Measurements from ENCODE around the gene NUDT8. TPM values are rescaled to one million over a fixed set of nuclear protein-coding genes. Genes with fewer than 3 reads are reported as not detected.
A peak's percentile ranks its signal among the peaks of the same experiment; 100 is the strongest.
"Not testable (repeated sequence)": the region's sequence is repeated elsewhere in the genome, so short reads cannot be mapped to it uniquely, and the experiment has no call there.

Gene NUDT8
- total RNA-seq, 1 donor from 2014 or later = 6.2 TPM

- Mint-ChIP-seq H3K4me1 (peaks cover 11% of the 10 kb centered on the region), H3K9me3 (no peaks in the 10 kb centered on the region), H3K4me3 (no peak overlapping the region), H3K27ac (no peak overlapping the region), H3K27me3 (ENCODE audit: low read depth) (no peaks in the 10 kb centered on the region), H3K36me3 (peaks cover 14% of the 10 kb centered on the region)
- TF ChIP-seq, protein P1, sequence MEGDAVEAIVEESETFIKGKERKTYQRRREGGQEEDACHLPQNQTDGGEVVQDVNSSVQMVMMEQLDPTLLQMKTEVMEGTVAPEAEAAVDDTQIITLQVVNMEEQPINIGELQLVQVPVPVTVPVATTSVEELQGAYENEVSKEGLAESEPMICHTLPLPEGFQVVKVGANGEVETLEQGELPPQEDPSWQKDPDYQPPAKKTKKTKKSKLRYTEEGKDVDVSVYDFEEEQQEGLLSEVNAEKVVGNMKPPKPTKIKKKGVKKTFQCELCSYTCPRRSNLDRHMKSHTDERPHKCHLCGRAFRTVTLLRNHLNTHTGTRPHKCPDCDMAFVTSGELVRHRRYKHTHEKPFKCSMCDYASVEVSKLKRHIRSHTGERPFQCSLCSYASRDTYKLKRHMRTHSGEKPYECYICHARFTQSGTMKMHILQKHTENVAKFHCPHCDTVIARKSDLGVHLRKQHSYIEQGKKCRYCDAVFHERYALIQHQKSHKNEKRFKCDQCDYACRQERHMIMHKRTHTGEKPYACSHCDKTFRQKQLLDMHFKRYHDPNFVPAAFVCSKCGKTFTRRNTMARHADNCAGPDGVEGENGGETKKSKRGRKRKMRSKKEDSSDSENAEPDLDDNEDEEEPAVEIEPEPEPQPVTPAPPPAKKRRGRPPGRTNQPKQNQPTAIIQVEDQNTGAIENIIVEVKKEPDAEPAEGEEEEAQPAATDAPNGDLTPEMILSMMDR (IDR thresholded peaks at IDR 0.05; ENCODE audit: unreplicated experiment) = no peak
- DNase-seq (ENCODE audit: low spot score in 2 of 2, unreplicated experiment in 2 of 2) = no peak
Observed at GRCh38 chr11:67627441-67627811, 2.3 kb downstream of the NUDT8 start.

DNA sequence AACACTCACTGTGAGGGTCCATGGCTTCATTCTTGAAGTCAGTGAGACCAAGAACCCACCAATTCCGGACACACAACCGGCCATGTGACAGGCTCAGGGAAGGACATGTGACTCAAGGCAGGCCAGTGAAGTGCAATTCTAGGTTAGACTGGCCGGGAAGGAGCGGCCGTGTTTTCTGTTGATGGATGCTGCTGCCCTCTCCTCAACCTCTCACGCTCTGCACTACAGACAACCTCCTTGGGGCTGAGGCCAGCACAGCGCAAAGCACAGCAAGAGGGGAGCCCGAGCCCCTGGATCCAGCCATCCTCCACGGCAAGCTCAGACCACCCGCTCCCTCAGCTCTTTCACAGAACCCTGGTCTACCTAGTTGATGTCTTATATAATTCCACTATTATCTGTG lies 2.8 kb downstream of the NUDT8 start:
- Mint-ChIP-seq H3K9me3 (no peaks in the 10 kb centered on the region), H3K36me3 (peaks cover 14% of the 10 kb centered on the region), H3K27me3 (ENCODE audit: low read depth) (peaks cover under 1% of the 10 kb centered on the region), H3K4me1 (peaks cover 16% of the 10 kb centered on the region), H3K4me3 (no peak overlapping the region), H3K27ac (peak overlapping the region; percentile 0)
- DNase-seq (ENCODE audit: low spot score in 2 of 2, unreplicated experiment in 2 of 2) = no peak
- TF ChIP-seq, protein P1 (IDR thresholded peaks at IDR 0.05; ENCODE audit: unreplicated experiment) = no peak

- H3K27ac Mint-ChIP-seq; DNase-seq (ENCODE audit: low spot score in 2 of 2, unreplicated experiment in 2 of 2); H3K9me3 Mint-ChIP-seq; H3K4me3 Mint-ChIP-seq; H3K27me3 Mint-ChIP-seq (ENCODE audit: low read depth): not testable (repeated sequence)
- Mint-ChIP-seq H3K36me3 (peaks cover 14% of the 10 kb centered on the region), H3K4me1 (peaks cover 21% of the 10 kb centered on the region)
Observed at GRCh38 chr11:67626131-67626833, 3.5 kb downstream of the NUDT8 start.

GRCh38 chr11:67623795-67624194 lies 5.9 kb downstream of the NUDT8 start:
- H3K27ac Mint-ChIP-seq; DNase-seq (ENCODE audit: low spot score in 2 of 2, unreplicated experiment in 2 of 2); H3K4me3 Mint-ChIP-seq; H3K9me3 Mint-ChIP-seq; H3K27me3 Mint-ChIP-seq (ENCODE audit: low read depth): not testable (repeated sequence)
- peaks cover 28% of the 10 kb centered on the region for H3K4me1 Mint-ChIP-seq
- peaks cover 19% of the 10 kb centered on the region for H3K36me3 Mint-ChIP-seq

DNA sequence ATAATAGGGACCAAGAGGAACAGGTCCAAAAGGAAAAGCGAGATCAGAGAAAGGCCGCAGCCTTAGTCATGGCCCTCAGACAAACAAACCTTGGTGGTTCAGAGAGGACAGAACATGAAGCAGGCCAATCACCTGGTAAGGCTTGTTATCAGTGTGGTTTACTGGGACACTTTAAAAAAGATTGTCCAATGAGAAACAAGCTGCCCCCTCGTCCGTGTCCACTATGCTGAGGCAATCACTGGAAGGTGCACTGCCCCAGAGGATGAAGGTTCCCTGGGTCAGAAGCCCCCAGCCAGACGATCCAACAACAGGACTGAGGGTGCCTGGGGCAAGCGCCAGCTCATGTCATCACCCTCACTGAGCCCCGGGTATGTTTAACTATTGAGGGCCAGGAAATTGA lies 6.8 kb downstream of the NUDT8 start:
- H3K27ac Mint-ChIP-seq; DNase-seq (ENCODE audit: low spot score in 2 of 2, unreplicated experiment in 2 of 2); H3K4me3 Mint-ChIP-seq; H3K27me3 Mint-ChIP-seq (ENCODE audit: low read depth); H3K9me3 Mint-ChIP-seq: not testable (repeated sequence)
- H3K36me3 Mint-ChIP-seq = peaks cover 19% of the 10 kb centered on the region
- peaks cover 28% of the 10 kb centered on the region for H3K4me1 Mint-ChIP-seq

DNA sequence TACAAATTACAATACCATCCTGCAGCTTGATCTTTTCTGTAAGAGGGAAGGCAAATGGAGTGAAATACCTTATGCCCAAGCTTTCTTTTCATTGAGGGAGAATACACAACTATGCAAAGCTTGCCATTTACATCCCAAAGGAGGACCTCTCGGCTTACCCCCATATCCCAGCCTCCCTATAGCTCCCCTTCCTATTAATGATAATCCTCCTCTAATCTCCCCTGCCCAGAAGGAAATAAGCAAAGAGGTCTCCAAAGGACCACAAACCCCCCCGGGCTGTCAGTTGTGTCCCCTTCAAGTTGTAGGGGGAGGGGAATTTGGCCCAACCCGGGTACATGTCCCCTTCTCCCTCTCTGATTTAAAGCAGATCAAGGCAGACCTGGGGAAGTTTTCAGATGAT lies 7.8 kb downstream of the NUDT8 start:
- Mint-ChIP-seq H3K4me1 (peaks cover 30% of the 10 kb centered on the region), H3K4me3 (peak overlapping the region; percentile 85), H3K36me3 (peaks cover 14% of the 10 kb centered on the region), H3K27me3 (ENCODE audit: low read depth) (peaks cover 15% of the 10 kb centered on the region)
- not testable (repeated sequence) for H3K27ac Mint-ChIP-seq; H3K9me3 Mint-ChIP-seq; DNase-seq (ENCODE audit: low spot score in 2 of 2, unreplicated experiment in 2 of 2)

GRCh38 chr11:67620621-67621020 lies 9.1 kb downstream of the NUDT8 start:
- H3K27me3 Mint-ChIP-seq (ENCODE audit: low read depth) = peaks cover 16% of the 10 kb centered on the region
- peak overlapping the region; percentile 85 for H3K4me3 Mint-ChIP-seq
- H3K36me3 Mint-ChIP-seq, H3K9me3 Mint-ChIP-seq: not testable (repeated sequence)
- H3K27ac Mint-ChIP-seq = peak overlapping the region; percentile 84
- peak in 1 of 2 experiments; percentile 20 for DNase-seq (ENCODE audit: low spot score in 2 of 2, unreplicated experiment in 2 of 2)
- H3K4me1 Mint-ChIP-seq = peaks cover 30% of the 10 kb centered on the region

DNA sequence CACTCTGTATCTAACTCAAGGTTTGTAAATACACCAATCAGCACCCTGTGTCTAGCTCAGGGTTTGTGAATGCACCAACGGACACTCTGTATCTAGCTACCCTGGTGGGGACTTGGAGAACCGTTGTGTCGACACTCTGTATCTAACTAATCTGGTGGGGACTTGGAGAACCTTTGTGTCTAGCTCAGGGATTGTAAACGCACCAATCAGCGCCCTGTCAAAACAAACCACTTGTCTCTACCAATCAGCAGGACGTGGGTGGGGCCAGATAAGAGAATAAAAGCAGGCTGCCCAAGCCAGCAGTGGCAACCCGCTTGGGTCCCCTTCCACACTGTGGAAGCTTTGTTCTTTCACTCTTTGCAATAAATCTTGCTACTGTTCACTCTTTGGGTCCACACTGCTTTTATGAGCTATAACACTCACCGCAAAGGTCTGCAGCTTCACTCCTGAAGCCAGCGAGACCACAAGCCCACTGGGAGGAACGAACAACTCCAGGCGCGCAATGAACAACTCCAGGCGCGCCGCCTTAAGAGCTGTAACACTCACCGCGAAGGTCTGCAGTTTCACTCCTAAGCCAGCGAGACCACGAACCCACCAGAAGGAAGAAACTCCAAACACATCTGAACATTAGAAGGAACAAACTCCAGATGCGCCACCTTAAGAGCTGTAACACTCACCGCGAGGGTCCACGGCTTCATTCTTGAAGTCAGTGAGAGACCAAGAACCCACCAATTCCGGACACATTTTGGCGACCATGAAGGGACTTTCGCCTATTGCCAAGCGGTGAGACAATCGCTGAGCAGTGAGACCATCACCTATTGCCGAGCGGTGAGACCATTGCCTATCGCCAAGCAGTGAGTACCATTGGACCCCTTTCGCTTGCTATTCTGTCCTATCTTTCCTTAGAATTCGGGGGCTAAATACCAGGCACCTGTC lies 9.8 kb downstream of the NUDT8 start:
- peaks cover 30% of the 10 kb centered on the region for H3K4me1 Mint-ChIP-seq
- not testable (repeated sequence) for DNase-seq (ENCODE audit: low spot score in 2 of 2, unreplicated experiment in 2 of 2)

GRCh38 chr11:67618901-67619659 lies 10.7 kb downstream of the NUDT8 start:
- not testable (repeated sequence) for H3K9me3 Mint-ChIP-seq; H3K36me3 Mint-ChIP-seq; DNase-seq (ENCODE audit: low spot score in 2 of 2, unreplicated experiment in 2 of 2)
- Mint-ChIP-seq H3K27ac (peak overlapping the region; percentile 82), H3K4me1 (peaks cover 36% of the 10 kb centered on the region), H3K4me3 (peak overlapping the region; percentile 85), H3K27me3 (ENCODE audit: low read depth) (peaks cover 16% of the 10 kb centered on the region)

More for the DNA sequence above, 9.8 kb downstream of the NUDT8 start:
- Mint-ChIP-seq H3K27me3 (ENCODE audit: low read depth) (peaks cover 16% of the 10 kb centered on the region), H3K4me3 (peak overlapping the region; percentile 85), H3K27ac (peak overlapping the region; percentile 84)
- not testable (repeated sequence) for H3K36me3 Mint-ChIP-seq, H3K9me3 Mint-ChIP-seq

Data from mesothelial cell of epicardium (in vitro differentiated cells).